ENCODE results near the gene CADM4. TPM values are rescaled to one million over a fixed set of nuclear protein-coding genes. Genes with fewer than 3 reads are reported as not detected.

The CADM4 gene
- total and polyA plus RNA-seq, 10 of the 15 experiments (the other 5 are each of a cell fraction or from before 2014, with no cell fraction given) = 0.04 to 0.12 (median 0.08) TPM; not detected in 5

DNA sequence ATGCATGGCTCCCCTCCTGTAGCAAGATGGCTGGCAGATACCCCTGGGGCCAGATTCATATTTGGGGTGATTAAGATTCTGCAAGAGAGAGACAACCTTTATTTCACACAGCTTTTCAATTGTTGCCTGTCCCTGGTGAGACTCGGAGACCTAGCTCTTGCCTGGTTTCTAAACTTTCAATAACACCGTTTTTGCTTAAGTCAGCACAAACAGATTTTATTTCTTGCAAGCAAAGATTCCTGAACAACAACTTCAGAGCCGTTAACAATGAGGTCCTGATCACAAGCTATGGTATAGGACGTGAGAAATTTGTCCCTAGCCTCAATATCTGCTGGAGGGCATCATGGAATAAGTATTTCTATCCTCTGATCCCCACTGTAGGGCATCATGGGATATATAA is 2.9 kb upstream of the CADM4 start:
- Histone ChIP-seq H3K9ac (ENCODE audit: control insufficient read depth, insufficient read depth, low read length) (no peak overlapping the region), H3K4me2 (ENCODE audit: control insufficient read depth, insufficient read depth) (no peak overlapping the region), H4K20me1 (ENCODE audit: control insufficient read depth, insufficient read depth) (no peaks in the 10 kb centered on the region), H2AFZ (ENCODE audit: control insufficient read depth, low read depth, low read length) (no peak overlapping the region), H3K27me3 (replicated peaks in 1 of 2; ENCODE audit: control insufficient read depth in 2 of 2, insufficient read depth in 2 of 2, low read length in 1 of 2) (peaks cover 9 to 16% of the 10 kb centered on the region in 2 experiments), H3K79me2 (ENCODE audit: control insufficient read depth, insufficient read depth, low read length) (no peaks in the 10 kb centered on the region), H3K9me3 (replicated peaks; ENCODE audit: control insufficient read depth, insufficient read depth, low read length) (no peaks in the 10 kb centered on the region; the same call in 1 of the 3 replicates), H3K4me1 (ENCODE audit: control insufficient read depth, insufficient read depth, low read length) (peaks cover 5% of the 10 kb centered on the region), H3K36me3 (ENCODE audit: control insufficient read depth in 2 of 2, insufficient read depth in 2 of 2, low read length in 1 of 2) (no peaks in the 10 kb centered on the region), H3K27ac (ENCODE audit: control insufficient read depth, insufficient read depth) (no peak overlapping the region), H3K4me3 (no peak overlapping the region)
- ATAC-seq = no peak
- ChIA-PET SMC1A (ENCODE audit: uncharacterized antibody, unreplicated experiment) (interaction anchor here (1.5 kb wide), 1 partner anchor 87 kb away, joined by 3 read pairs; no protein-coding TSS in a partner anchor), RAD21 (ENCODE audit: unreplicated experiment) (no interaction called here), CTCF (interaction anchor here (0.6 kb wide), 2 partner anchors 8 to 16 kb away, joined by 3 read pairs; no protein-coding TSS in a partner anchor), POLR2A (no interaction called here)
- BruUV-seq (replicated peaks) = no TSS peak
- intact Hi-C loops (cut with micrococcal nuclease; ENCODE audit: unreplicated experiment) (no loop called here), in situ Hi-C loops (cut with MboI) (no loop called here)
- no peak for FAIRE-seq
- WGBS (ENCODE audit: insufficient coverage, insufficient replicate concordance, low lambda C conversion rate, missing lambda C conversion rate) = 15% methylated on average over 4 of the region's 4 CpGs
- DNase-seq (ENCODE audit: low read depth, low spot score) = no peak
- TF ChIP-seq MYC (IDR thresholded peaks at IDR 0.05; ENCODE audit: insufficient read depth, insufficient read length, insufficient replicate concordance, low read length, severe bottlenecking) (no peak), ZSCAN29 (IDR thresholded peaks at IDR 0.05) (no peak), SPI1 (IDR thresholded peaks at IDR 0.05; ENCODE audit: borderline replicate concordance, insufficient read depth, low read depth, low read length) (no peak), NFYA (IDR thresholded peaks at IDR 0.05; ENCODE audit: borderline replicate concordance, low read depth, low read length) (no peak), NRF1 (conservative IDR thresholded peaks at IDR 0.05; ENCODE audit: low read depth, low read length) (no peak), HCFC1 (IDR thresholded peaks at IDR 0.05; ENCODE audit: low read length) (no peak), HDAC6 (IDR thresholded peaks at IDR 0.05; ENCODE audit: unreplicated experiment) (no peak), NR2C2 (IDR thresholded peaks at IDR 0.05; ENCODE audit: borderline replicate concordance, control insufficient read depth, insufficient read length, low read depth) (no peak), SUZ12 (IDR thresholded peaks at IDR 0.05; ENCODE audit: unreplicated experiment) (no peak)
- TF ChIP-seq, protein P1, sequence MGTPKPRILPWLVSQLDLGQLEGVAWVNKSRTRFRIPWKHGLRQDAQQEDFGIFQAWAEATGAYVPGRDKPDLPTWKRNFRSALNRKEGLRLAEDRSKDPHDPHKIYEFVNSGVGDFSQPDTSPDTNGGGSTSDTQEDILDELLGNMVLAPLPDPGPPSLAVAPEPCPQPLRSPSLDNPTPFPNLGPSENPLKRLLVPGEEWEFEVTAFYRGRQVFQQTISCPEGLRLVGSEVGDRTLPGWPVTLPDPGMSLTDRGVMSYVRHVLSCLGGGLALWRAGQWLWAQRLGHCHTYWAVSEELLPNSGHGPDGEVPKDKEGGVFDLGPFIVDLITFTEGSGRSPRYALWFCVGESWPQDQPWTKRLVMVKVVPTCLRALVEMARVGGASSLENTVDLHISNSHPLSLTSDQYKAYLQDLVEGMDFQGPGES (IDR thresholded peaks at IDR 0.05) = no peak
- TF ChIP-seq, protein P2, sequence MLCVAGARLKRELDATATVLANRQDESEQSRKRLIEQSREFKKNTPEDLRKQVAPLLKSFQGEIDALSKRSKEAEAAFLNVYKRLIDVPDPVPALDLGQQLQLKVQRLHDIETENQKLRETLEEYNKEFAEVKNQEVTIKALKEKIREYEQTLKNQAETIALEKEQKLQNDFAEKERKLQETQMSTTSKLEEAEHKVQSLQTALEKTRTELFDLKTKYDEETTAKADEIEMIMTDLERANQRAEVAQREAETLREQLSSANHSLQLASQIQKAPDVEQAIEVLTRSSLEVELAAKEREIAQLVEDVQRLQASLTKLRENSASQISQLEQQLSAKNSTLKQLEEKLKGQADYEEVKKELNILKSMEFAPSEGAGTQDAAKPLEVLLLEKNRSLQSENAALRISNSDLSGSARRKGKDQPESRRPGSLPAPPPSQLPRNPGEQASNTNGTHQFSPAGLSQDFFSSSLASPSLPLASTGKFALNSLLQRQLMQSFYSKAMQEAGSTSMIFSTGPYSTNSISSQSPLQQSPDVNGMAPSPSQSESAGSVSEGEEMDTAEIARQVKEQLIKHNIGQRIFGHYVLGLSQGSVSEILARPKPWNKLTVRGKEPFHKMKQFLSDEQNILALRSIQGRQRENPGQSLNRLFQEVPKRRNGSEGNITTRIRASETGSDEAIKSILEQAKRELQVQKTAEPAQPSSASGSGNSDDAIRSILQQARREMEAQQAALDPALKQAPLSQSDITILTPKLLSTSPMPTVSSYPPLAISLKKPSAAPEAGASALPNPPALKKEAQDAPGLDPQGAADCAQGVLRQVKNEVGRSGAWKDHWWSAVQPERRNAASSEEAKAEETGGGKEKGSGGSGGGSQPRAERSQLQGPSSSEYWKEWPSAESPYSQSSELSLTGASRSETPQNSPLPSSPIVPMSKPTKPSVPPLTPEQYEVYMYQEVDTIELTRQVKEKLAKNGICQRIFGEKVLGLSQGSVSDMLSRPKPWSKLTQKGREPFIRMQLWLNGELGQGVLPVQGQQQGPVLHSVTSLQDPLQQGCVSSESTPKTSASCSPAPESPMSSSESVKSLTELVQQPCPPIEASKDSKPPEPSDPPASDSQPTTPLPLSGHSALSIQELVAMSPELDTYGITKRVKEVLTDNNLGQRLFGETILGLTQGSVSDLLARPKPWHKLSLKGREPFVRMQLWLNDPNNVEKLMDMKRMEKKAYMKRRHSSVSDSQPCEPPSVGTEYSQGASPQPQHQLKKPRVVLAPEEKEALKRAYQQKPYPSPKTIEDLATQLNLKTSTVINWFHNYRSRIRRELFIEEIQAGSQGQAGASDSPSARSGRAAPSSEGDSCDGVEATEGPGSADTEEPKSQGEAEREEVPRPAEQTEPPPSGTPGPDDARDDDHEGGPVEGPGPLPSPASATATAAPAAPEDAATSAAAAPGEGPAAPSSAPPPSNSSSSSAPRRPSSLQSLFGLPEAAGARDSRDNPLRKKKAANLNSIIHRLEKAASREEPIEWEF (IDR thresholded peaks at IDR 0.05; ENCODE audit: insufficient replicate concordance, low read depth, low read length) = no peak
- TF ChIP-seq, protein P3, sequence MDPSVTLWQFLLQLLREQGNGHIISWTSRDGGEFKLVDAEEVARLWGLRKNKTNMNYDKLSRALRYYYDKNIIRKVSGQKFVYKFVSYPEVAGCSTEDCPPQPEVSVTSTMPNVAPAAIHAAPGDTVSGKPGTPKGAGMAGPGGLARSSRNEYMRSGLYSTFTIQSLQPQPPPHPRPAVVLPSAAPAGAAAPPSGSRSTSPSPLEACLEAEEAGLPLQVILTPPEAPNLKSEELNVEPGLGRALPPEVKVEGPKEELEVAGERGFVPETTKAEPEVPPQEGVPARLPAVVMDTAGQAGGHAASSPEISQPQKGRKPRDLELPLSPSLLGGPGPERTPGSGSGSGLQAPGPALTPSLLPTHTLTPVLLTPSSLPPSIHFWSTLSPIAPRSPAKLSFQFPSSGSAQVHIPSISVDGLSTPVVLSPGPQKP (IDR thresholded peaks at IDR 0.05; ENCODE audit: low read depth, low read length) = no peak
- TF ChIP-seq, protein P4, sequence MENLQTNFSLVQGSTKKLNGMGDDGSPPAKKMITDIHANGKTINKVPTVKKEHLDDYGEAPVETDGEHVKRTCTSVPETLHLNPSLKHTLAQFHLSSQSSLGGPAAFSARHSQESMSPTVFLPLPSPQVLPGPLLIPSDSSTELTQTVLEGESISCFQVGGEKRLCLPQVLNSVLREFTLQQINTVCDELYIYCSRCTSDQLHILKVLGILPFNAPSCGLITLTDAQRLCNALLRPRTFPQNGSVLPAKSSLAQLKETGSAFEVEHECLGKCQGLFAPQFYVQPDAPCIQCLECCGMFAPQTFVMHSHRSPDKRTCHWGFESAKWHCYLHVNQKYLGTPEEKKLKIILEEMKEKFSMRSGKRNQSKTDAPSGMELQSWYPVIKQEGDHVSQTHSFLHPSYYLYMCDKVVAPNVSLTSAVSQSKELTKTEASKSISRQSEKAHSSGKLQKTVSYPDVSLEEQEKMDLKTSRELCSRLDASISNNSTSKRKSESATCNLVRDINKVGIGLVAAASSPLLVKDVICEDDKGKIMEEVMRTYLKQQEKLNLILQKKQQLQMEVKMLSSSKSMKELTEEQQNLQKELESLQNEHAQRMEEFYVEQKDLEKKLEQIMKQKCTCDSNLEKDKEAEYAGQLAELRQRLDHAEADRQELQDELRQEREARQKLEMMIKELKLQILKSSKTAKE (IDR thresholded peaks at IDR 0.05; ENCODE audit: low read depth, poor library complexity, severe bottlenecking) = no peak
